Activated CD4-positive, alpha-beta T cell treated with anti-CD3 and anti-CD28 coated beads, Interleukin-2, Interleukin-6, amounts not matched to agents 100 ng/mL and 50 ng/mL, durations not matched to agents 16 hours and 8 hours (primary cell): ENCODE data around the gene RELL1.
A peak's percentile ranks its signal among the peaks of the same experiment; 100 is the strongest.

ENCODE experiments used
- DNase-seq: peaks from one replicate; pipeline ENCODE4 v3.0.0-alpha.2; 2020

The RELL1 gene

GRCh38 chr4:37631551-37631950, 54.6 kb downstream of the RELL1 start:
- DNase-seq, result no peak

- no peak for DNase-seq
Measured at GRCh38 chr4:37629713-37630112, 56.5 kb downstream of the RELL1 start.

DNA sequence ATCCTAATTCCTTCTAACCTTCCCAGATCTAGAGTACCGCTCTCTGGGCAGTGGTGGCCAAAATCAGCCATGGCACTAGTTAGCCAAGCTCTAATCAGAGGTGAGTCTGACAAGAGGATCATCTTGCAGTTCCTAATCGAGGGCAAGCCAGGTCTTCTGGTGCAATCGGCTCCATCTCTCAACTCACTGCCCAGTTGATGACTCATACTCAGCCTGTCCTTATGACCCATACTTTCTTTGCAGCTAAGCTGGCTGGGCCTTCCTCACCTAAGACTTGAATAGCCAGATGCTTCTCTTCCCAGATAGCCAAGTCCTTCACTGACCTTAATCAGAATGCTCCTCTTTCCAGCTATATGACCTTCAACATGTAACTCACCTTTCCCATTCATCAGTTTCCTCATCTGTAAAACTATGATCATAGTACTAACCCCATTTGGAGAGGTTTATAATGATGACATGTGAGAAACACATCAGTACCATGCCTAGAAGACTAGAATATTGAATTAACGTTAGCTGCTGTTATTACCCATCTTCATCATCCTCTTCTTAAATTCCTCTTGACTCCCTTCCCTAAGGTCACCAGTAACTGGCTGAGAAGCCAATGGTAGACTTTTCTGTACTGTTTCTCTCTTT, 57.1 kb downstream of the RELL1 start:
- DNase-seq, result no peak

- no peak for DNase-seq
Measured at GRCh38 chr4:37627263-37627662, 58.9 kb downstream of the RELL1 start.

GRCh38 chr4:37625499-37625898, 60.7 kb downstream of the RELL1 start:
- DNase-seq, result no peak

GRCh38 chr4:37623940-37624339, 62.2 kb downstream of the RELL1 start:
- no peak for DNase-seq

GRCh38 chr4:37623125-37623524, 63.1 kb downstream of the RELL1 start:
- DNase-seq, result no peak

DNA sequence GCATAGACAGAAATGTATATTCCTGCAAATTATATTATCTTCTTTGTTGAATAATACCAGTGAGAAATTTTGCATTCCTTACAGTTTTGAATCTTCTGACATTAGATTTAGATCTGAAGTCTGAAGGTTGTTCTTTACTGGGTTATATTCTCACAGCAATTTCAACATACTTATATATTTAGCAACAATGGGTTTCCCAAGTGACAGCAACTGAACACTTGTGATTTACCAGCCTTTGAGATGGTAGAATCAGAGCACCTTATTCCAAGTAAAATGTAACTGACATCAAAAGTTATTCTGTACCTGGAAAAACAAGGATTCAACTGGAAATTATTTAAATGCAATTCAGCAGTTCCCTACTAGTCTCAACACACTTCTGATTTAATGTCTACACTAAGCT, 66.0 kb downstream of the RELL1 start:
- DNase-seq, result no peak

- no peak for DNase-seq
Measured at GRCh38 chr4:37615720-37616063, 70.5 kb downstream of the RELL1 start.

GRCh38 chr4:37615059-37615719, 71.0 kb downstream of the RELL1 start:
- DNase-seq, result no peak

GRCh38 chr4:37612811-37613210, 73.4 kb downstream of the RELL1 start:
- DNase-seq, result no peak

DNA sequence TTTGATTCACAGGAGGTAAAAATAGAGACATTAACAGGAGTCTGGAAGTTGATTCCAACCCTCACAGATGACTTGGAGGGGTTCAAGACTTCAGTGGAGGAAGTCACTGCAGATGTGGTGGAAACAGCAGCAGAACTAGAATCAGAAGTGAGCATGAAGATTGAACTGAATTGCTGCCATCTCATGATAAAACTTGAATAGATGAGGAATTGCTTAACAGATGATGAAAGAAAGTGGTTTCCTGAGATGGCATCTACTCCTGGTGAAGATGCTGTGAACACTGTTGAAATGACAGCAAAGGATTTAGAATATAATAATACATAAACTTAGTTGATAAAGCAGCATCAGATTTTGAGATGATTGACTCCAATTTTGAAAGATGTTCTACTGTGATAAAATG, 76.5 kb downstream of the RELL1 start:
- no peak for DNase-seq

GRCh38 chr4:37607018-37607417, 79.2 kb downstream of the RELL1 start:
- DNase-seq, result no peak

DNA sequence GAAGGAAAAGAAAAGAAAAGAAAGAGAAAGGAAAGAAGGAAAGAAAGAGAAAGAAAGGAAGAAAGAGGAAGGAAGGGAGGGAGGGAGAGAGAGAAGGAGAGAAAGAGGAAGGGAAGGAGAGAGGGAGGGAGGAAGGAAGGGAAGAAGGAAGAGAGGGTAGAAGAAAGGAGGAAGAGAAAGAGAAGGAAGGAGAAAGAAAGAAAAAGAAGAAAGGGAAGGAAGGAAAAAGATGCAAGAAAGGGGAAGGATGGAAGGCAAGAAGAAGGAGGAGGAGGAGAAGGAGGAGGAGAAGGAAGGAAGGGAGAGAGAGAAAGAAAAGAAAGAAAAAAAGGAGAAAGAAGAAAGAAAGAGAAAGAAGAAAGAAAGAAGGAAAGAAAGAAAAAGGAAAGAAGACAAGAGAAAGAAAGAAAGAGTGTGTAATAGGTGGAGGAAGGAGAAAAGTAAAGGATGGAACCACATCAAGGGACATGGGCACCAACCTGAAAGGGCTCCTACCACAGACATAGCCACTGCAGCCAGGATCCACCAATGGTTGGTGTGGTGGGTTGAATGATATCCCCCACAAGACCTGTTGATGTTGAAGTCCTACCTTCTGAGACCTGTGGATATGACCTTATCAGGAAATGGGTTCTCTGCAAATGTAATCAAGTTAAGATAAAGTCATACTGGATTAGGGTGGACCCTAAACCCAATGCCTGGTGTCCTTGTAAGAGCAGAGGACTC, 80.2 kb downstream of the RELL1 start:
- no peak for DNase-seq

GRCh38 chr4:37604461-37604860, 81.7 kb downstream of the RELL1 start:
- DNase-seq, result peak; percentile 32

GRCh38 chr4:37603711-37604110, 82.5 kb downstream of the RELL1 start:
- no peak for DNase-seq

DNA sequence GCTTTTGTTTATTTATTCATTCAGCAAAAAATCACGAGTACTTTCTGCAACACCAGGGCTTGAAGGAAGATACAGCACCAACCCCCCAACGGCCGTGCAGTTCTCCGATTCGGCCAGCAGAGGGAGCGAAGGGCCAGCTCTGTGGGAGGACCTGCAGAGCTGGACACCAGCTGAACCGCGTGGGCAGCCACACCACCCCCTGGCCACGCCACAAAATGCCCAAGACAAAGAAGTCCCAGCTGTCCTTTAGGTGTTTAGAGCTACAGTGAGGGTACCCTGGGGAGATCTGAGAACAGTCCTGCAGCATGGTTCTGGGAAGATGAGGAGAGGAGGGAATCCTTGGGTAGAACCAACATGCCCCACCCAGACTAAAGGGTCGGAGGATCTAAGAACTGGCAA, 83.1 kb downstream of the RELL1 start:
- peak; percentile 84 for DNase-seq

- no peak for DNase-seq
Measured at GRCh38 chr4:37602454-37603069, 83.6 kb downstream of the RELL1 start.

- peak; percentile 61 for DNase-seq
Measured at GRCh38 chr4:37601531-37601930, 84.6 kb downstream of the RELL1 start.

- no peak for DNase-seq
Measured at GRCh38 chr4:37599092-37599790, 86.9 kb downstream of the RELL1 start.

DNA sequence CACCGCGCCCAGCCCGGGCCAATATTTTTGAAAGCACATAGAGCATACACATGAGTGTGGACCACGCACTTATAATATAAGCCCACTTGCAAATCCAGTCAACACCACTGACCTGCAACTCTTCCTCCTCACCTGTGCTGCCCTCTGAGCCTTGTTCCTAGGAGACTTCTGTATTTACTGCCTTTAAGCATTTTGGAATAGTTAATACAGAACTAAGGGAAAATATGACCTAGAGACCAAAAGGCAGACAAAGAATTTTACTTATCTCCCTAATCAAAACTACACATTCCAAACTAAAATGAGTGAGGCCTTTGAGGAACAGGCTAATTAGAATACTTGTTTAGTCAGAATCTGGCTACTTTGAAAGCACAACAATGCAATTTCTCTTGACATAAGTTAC, 89.1 kb downstream of the RELL1 start:
- no peak for DNase-seq

GRCh38 chr4:37595875-37596680, 90.1 kb downstream of the RELL1 start:
- no peak for DNase-seq
